Esophagus squamous epithelium (tissue), 5 donors: Measurements from ENCODE around the gene XPO1. TPM values are rescaled to one million over a fixed set of nuclear protein-coding genes. Genes with fewer than 3 reads are reported as not detected.
"Not testable (repeated sequence)": the region's sequence is repeated elsewhere in the genome, so short reads cannot be mapped to it uniquely, and the experiment has no call there.

Experiments used
- DNase-seq: peaks from one replicate; lab custom pipeline; 2025; lab: John Stamatoyannopoulos, UW
- H3K27ac ChIP-seq, 4 donors: fragments of 200-600 bp; sonication (generic); one replicate each; pipeline ENCODE4 v1.5.1; 2016 to 2019; ENCODE audit warnings: mild to moderate bottlenecking in 1 of 4
- H3K27me3 ChIP-seq, 4 donors: fragments of 200-600 bp; sonication (generic); 1 replicate in 3 of 4; 2 replicates in 1 of 4; pipeline versions ENCODE4 v1.5.1 to v1.6.0; 2017 to 2021; ENCODE audit warnings: antibody characterized with exemption in 1 of 4
- H3K36me3 ChIP-seq, 3 donors: fragments of 200-600 bp; sonication (generic); one replicate each; pipeline ENCODE4 v1.5.1; 2016 to 2019
- H3K4me1 ChIP-seq, 3 donors: fragments of 200-600 bp; sonication (generic); one replicate each; pipeline ENCODE4 v1.5.1; 2017 to 2019
- H3K4me3 ChIP-seq, 4 donors: fragments of 200-600 bp; sonication (generic); 1 replicate in 3 of 4; 2 replicates in 1 of 4; pipeline ENCODE4 v1.5.1; 2016 to 2019; ENCODE audit warnings: mild to moderate bottlenecking in 2 of 4, moderate library complexity in 1 of 4
- H3K9me3 ChIP-seq, 3 donors: fragments of 200-600 bp; sonication (generic); one replicate each; pipeline ENCODE4 v1.5.1; 2016 to 2019
- POLR2A ChIP-seq, 4 donors: fragments of 450-650 bp; IDR thresholded peaks; one replicate each; pipeline ENCODE4 v1.6.1; 2017; ENCODE audit warnings: antibody characterized with exemption in 4 of 4, mild to moderate bottlenecking in 4 of 4, moderate library complexity in 3 of 4
- WGBS, 2 donors: methylation state at CpG; one replicate each; pipeline ENCODE4 v1.1.5; 2018; 5-methylcytosine and 5-hydroxymethylcytosine counted together
- intact Hi-C: fragments of 100-400 bp; cut with DNase I; formaldehyde crosslinking; loops from one replicate; pipeline ENCODE4 v1.15.0; 2022
- total RNA-seq, 4 donors: library from RNA; depleted of rRNA; stranded (reverse); fragments of >200 nt; gene quantifications; one replicate each; pipeline ENCODE4 v1.1.0, GENCODE V29; 2016
- TF ChIP-seq, protein P1 (sequence below), 6 experiments: fragments of 450-650 bp in 4 of 6; fragments of 200-600 bp in 2 of 6; sonication (generic) in 2 of 6; IDR thresholded peaks; one replicate each; pipeline ENCODE4 v1.5.1; 2016 to 2019; ENCODE audit warnings: antibody characterized with exemption in 6 of 6, mild to moderate bottlenecking in 4 of 6, moderate library complexity in 4 of 6
- donor health status: DM: yes; HTN: yes; CAD: no.

The XPO1 gene
- total RNA-seq, 4 donors from 2014 or later = 46.5 to 138 (median 104) TPM

DNA sequence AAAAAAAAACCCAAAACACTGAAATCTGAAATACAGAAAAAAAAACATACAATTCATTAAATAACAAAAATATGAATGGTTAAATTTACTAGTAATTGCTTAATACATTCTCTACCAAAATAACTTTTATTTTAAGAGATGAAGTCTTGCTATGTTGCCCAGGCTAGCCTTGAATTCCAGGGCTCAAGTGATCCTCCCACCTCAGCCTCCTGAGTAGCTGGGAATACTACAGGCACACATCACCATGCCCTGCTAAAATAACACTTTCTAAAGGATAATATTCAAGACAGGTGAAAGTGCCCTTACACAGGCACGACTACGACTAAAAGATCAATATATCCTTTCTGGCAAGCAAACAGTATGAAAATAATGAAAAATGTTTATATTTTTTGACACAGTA lies 76.8 kb downstream of the XPO1 start:
- 90 to 100% methylated on average over 2 of the region's 2 CpGs for WGBS, 2 donors
- Histone ChIP-seq H3K27ac (no peak overlapping the region), H3K36me3 (peaks cover 0 to 6% (median 0%) of the 10 kb centered on the region in 3 donors), H3K4me3 (no peak overlapping the region), H3K4me1 (peaks cover 0 to 78% (median 13%) of the 10 kb centered on the region in 3 donors), H3K9me3 (no peaks in the 10 kb centered on the region), H3K27me3 (no peaks in the 10 kb centered on the region)
- no peak for TF ChIP-seq POLR2A (IDR thresholded peaks at IDR 0.05)
- TF ChIP-seq, protein P1, sequence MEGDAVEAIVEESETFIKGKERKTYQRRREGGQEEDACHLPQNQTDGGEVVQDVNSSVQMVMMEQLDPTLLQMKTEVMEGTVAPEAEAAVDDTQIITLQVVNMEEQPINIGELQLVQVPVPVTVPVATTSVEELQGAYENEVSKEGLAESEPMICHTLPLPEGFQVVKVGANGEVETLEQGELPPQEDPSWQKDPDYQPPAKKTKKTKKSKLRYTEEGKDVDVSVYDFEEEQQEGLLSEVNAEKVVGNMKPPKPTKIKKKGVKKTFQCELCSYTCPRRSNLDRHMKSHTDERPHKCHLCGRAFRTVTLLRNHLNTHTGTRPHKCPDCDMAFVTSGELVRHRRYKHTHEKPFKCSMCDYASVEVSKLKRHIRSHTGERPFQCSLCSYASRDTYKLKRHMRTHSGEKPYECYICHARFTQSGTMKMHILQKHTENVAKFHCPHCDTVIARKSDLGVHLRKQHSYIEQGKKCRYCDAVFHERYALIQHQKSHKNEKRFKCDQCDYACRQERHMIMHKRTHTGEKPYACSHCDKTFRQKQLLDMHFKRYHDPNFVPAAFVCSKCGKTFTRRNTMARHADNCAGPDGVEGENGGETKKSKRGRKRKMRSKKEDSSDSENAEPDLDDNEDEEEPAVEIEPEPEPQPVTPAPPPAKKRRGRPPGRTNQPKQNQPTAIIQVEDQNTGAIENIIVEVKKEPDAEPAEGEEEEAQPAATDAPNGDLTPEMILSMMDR (IDR thresholded peaks at IDR 0.05) = no peak
- intact Hi-C loops = no loop called here
- no peak for DNase-seq

DNA sequence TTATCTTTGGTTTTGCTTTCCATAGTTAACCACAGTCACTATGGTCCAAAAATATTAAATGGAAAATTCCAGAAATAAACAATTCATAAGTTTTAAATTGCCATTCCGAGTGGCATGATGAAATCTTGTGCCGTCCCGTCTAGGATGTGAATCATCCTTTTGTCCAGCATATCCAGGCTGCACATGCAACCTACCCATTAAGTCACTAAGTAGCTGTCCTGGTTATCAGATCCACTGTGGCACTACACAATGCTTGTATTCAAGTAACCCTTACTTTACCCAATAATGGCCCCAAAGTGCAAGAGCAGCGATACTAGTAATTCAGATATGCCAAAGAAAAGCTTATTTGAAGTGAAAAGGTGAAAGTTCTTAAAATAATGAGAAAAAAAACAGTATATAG lies 78.0 kb downstream of the XPO1 start:
- peak overlapping the region in 2 of 4 donors; percentile 24 to 36 for H3K27ac ChIP-seq
- no peak for DNase-seq
- H3K4me1 ChIP-seq = peaks cover 0 to 78% (median 15%) of the 10 kb centered on the region in 3 donors
- intact Hi-C loops = no loop called here
- no peaks in the 10 kb centered on the region for H3K9me3 ChIP-seq
- WGBS, 2 donors = 38 to 44% methylated on average over 4 of the region's 4 CpGs
- peaks cover 0 to 6% (median 0%) of the 10 kb centered on the region in 3 donors for H3K36me3 ChIP-seq
- TF ChIP-seq, protein P1 (IDR thresholded peaks at IDR 0.05) = no peak
- TF ChIP-seq POLR2A (IDR thresholded peaks at IDR 0.05) = no peak
- no peak overlapping the region for H3K4me3 ChIP-seq
- no peaks in the 10 kb centered on the region for H3K27me3 ChIP-seq

DNA sequence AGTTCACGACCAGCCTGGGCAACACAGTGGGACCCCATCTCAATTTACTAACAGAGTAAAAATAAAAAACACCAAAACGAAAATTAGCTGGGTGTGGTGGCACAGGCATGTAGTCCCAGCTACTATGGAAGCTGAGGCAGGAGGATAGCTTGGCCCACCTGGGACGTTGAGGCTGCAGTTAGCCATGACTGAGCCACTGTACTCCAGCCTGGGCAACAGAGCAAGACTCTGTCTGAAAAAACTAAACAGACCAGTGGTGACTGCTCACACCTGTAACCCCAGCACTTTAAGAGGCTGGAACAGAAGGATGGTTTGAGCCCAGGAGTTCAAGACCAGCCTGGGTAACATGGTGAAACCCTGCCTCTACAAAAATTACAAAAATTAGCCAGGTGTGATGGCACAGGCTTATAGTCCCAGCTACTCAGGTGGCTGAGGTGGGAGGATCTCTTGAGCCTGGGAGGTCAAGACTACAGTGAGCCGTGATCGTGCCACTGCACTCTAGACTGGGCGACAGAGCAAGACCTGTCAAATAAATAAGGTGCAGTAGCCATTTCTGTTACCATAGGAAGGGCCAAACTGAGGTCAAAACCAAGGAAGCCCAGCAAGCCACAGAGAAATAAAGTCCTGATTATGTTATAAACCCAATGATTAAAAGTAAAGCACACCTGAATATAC lies 81.3 kb downstream of the XPO1 start:
- Histone ChIP-seq H3K27me3 (no peaks in the 10 kb centered on the region), H3K27ac (no peak overlapping the region), H3K4me1 (peaks cover 0 to 69% (median 15%) of the 10 kb centered on the region in 3 donors), H3K9me3 (no peaks in the 10 kb centered on the region), H3K36me3 (peaks cover 0 to 6% (median 0%) of the 10 kb centered on the region in 3 donors), H3K4me3 (no peak overlapping the region)
- WGBS, 2 donors = 85 to 93% methylated on average over 6 of the region's 6 CpGs
- no peak for DNase-seq
- intact Hi-C loops = no loop called here
- TF ChIP-seq POLR2A (IDR thresholded peaks at IDR 0.05) = no peak
- TF ChIP-seq, protein P1 (IDR thresholded peaks at IDR 0.05) = no peak

DNA sequence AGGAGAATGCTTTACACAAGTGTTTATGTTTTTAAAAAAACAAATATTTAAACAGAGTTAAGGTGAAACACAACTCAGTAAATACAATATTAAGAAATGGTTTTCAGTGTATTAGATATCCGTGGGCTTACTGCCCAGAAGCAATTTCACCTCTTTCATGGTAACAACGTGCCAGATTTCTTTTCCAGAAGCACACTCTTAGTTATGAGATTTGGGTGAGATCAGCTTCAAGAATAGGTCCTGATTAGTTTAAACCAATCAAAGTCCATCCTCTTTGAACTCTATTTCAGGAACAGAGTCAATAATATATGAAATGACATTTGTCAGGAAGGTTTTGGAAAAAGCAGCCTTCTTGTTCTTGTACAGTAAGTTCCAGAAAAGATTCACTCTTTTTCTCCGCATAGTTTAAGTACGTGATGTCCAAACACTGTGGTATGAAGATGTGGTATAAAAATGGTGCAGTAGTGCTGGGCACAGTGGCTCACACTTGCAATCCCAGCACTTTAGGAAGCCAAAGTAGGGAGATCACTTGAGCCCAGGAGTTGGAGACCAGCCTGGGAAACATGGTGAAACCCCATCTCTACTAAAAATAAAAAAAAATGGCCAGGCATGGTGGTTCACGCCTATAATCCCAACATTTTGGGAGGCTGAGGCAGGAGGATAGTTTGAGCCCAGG lies 81.9 kb downstream of the XPO1 start:
- H3K36me3 ChIP-seq = peaks cover 0 to 6% (median 0%) of the 10 kb centered on the region in 3 donors
- intact Hi-C loops = no loop called here
- peaks cover 0 to 69% (median 15%) of the 10 kb centered on the region in 3 donors for H3K4me1 ChIP-seq
- WGBS, 2 donors = 64 to 75% methylated on average over 5 of the region's 5 CpGs
- H3K27ac ChIP-seq = no peak overlapping the region
- no peaks in the 10 kb centered on the region for H3K27me3 ChIP-seq
- TF ChIP-seq, protein P1 (IDR thresholded peaks at IDR 0.05) = no peak
- TF ChIP-seq POLR2A (IDR thresholded peaks at IDR 0.05) = no peak
- no peaks in the 10 kb centered on the region for H3K9me3 ChIP-seq
- no peak overlapping the region for H3K4me3 ChIP-seq
- no peak for DNase-seq

DNA sequence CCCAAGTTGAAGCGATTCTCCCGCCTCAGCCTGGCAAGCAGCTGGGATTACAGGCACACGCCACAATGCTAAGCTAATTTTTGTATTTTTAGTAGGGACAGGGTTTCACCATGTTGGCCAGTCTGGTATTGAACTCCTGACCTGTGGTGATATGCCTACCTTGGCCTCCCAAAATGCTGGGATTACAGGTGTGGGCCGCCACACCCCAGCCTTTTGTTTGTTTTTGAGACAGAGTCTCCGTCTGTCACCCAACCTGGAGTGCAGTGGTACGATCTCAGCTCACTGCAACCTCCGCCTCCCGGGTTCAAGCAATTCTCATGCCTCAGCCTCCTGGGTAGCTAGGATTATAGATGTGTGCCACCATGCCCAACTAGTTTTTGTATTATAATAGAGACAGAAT lies 83.2 kb downstream of the XPO1 start:
- 97 to 98% methylated on average over 5 to 6 of the region's 8 CpGs for WGBS, 2 donors
- DNase-seq, H3K9me3 ChIP-seq, H3K4me3 ChIP-seq, H3K27ac ChIP-seq, intact Hi-C loops, H3K27me3 ChIP-seq, H3K36me3 ChIP-seq: not testable (repeated sequence)
- peaks cover 0 to 63% (median 13%) of the 10 kb centered on the region in 3 donors for H3K4me1 ChIP-seq
